HG03378 (cell line): ENCODE data around the gene PHACTR1.

Experiments
- ATAC-seq: cut with Tn5 transposase; IDR thresholded peaks from one replicate; pipeline ENCODE4 v1.9.1; 2021; ENCODE audit warnings: mild to moderate bottlenecking, moderate library complexity; ENCODE audit not compliant: unreplicated experiment

Gene PHACTR1

GRCh38 chr6:13178107-13178506, 461.5 kb downstream of the PHACTR1 start:
- ATAC-seq, result no peak

DNA sequence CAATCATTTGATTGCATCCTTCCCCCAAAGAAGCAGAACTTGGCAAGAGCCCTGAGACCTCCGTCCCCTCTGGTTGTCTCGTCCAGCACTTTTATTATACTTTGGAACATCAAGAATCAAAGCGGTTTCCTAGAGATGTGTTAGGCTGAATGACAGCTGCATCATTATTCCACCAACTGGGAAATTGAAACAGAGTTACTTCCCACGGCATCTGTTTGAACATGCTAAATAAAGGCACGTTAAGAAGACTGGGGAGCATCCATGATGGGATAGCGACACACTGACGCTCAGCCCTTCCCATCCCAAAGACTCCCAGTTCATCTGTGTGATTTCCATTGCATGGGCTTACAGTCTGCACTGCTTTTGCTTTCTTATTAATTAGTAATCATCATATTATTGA, 464.0 kb downstream of the PHACTR1 start:
- no peak for ATAC-seq

- no peak for ATAC-seq
Observed at GRCh38 chr6:13181393-13181792, 464.8 kb downstream of the PHACTR1 start.

- no peak for ATAC-seq
Observed at GRCh38 chr6:13183415-13184088, 467.0 kb downstream of the PHACTR1 start.

- no peak for ATAC-seq
Observed at GRCh38 chr6:13184089-13184468, 467.5 kb downstream of the PHACTR1 start.

- no peak for ATAC-seq
Observed at GRCh38 chr6:13184547-13184946, 468.0 kb downstream of the PHACTR1 start.

DNA sequence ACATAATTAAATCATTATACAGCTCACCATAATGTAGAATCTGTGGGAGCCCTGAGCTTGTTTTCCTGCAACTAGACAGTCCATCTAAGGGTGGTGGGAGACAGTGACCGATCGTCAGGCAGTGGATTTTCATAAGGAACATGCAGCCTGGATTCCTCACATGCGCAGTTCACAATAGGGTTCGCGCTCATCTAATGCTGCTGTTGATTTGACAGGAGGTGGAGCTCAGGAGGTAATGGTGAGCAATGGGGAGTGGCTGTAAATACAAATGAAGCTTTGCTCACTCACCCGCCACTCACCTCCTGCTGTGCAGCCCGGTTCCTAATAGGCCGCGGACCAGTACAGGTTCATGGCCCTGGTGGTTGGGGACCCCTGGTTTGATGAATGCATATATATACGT, 470.3 kb downstream of the PHACTR1 start:
- no peak for ATAC-seq

DNA sequence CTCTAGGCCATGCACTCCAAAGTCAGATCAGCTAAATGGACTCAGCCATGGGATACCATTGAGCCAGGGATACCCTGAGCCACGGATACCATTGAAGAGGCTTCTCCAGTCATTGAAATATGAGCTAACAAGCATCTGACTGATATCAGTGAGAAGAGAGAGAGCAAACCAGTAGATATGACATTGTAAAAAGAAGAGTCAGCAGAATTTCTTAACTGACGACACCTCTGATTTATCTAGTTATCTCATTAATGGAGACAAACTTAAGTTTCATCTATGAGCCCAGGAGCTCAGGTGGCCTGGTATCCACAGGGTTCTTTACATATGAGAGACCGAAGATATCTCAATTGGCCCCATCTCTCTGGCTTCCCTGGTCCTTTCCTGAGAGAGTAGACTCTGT, 471.1 kb downstream of the PHACTR1 start:
- ATAC-seq, result no peak

DNA sequence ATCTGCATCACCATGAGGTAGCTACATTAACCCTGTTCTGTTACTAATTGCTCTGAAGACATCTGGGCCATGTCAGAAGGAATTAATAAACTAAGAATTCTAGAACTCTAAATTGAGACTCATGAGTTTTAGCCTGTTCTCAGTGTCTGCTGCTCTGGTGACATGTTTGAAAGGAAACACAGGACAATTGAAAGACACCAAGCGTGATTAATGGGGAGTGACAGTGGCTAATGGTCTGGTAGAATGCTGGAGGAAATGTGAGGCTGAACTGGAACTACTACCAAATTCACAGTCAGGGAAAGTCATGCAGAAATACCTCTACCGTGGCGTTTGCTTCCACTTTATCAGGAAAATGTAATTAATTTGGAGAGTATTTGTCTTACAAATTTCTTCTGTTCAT, 471.7 kb downstream of the PHACTR1 start:
- ATAC-seq, result no peak

DNA sequence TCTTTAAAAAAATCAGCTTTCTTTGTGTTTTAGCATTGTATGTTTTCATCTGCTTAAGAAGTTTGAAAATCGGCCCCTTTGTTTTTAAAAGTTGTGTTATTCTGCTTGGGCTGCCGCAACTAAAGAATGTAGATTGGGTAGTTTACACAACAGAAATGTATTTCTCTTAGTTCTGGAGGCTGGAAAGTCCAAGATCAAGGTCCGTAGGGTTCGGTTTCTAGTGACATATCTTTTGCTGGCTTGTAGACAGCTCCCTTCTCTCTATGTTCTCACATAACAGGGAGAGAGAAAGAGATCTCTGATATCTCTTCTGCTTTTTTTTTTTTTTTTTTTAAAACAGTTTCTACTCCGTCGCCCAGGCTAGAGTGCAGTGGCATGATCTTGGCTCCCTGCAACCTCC, 473.1 kb downstream of the PHACTR1 start:
- ATAC-seq, result no peak

DNA sequence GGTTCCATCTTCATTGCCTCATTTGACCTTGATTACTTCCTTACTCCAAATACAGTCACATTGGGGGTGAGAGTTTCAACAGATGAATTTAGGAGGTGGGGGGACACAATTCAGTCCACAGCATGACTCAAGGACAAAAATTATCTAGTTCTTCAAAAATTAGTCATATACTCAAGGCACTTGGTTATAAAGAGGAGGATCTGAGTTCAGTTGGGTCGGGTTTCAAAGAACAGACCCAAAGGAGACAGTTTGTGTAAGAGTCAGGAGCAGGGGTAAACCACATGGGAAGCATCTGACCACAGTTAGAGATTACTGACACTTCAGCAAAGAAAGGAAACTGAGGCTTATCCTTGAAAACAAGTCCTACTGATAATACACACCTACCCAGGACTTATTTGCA, 473.8 kb downstream of the PHACTR1 start:
- ATAC-seq, result no peak

- no peak for ATAC-seq
Observed at GRCh38 chr6:13191461-13191860, 474.9 kb downstream of the PHACTR1 start.

DNA sequence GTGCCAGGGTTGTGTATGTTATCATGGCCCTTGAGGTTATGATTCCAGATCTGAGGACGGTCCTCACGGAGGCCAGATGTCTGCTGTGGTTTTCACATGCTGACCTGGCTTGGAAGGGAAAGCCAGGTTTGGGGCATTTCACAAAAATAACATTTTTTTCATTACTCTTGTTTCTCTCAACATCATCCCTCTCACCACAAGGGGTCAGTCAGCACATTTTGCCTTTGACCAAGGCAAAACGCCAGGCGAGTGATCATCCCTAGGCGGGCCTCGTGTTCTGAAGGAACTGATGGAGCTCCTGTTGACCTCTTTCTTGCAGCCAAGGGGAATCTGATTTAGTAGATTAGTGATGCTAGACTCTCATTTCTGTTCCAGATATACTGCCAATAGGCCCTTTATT, 478.3 kb downstream of the PHACTR1 start:
- no peak for ATAC-seq

GRCh38 chr6:13195803-13196202, 479.2 kb downstream of the PHACTR1 start:
- no peak for ATAC-seq

DNA sequence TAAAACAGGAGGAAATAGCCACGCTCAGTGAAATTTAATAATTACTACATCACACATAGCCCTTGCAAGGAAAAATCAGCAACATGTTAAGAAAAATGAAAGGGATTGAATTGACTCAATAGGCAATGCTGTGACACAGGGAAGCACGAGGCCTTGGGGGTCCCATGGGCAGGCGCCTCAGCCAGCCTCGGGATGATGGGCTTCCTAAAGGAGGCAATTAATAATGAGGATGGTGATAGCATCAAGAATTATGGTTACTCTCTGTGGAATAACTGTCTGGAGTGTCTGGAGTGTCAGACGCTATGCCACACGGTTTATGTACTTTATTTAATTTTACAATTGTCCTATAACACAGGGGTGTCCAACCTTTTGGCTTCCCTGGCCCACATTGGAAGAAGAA, 481.6 kb downstream of the PHACTR1 start:
- ATAC-seq, result no peak

DNA sequence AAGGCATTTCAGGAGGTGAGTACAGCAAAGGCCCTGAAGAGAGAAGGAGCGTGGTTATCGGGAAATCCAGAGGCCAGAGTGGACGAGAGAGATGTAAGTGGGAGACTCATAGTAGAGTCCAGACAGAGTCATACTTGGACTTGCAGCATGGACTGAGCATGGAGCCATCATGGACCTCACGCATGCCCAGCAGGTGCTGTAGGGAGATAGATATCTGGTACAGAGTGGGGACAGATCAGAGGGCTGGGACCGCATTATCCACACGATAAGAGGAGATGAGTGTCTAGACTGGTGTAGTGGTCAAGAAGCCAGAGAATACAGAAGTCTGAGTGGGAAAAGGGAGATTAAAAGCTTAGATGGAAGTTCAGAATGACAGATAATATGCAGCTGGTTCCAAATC, 484.8 kb downstream of the PHACTR1 start:
- no peak for ATAC-seq

GRCh38 chr6:13203145-13203544, 486.6 kb downstream of the PHACTR1 start:
- no peak for ATAC-seq

DNA sequence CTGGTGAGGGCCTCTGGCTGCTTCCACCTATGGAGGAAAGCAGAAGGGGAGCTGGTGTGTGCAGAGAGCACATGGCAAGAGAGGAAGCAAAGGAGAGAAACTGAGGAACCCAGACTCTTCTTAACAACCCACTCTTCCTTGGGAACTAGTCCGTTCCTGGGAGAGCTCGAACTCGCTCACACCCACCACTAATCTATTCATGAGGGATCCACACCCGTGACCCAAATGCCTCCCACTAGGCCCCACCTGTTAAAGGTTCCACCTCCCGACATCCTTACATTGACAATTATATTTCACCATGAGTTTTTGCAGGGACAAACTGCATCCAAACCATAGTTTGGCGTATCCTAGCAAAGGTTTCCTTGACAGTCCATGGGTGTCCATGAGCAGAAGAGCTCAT, 488.5 kb downstream of the PHACTR1 start:
- ATAC-seq, result no peak

DNA sequence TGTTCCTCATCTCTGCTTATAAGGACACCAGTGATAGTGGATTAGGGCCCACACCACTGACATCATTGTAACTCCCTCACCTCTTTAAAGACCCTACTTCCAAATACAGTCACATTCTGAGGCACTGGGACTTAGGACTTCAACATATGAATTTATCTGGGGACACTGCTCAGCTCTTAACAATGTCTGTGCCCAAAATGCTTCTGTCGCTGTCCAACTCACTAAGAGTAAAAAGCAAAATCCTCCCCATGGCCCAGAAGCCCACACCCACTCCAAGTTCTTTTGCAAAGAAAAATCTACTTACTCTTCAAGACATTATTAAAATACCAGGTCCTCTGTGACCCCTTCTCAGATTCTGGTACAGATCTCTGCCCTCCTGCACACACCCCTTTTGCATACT, 495.5 kb downstream of the PHACTR1 start:
- ATAC-seq, result no peak

GRCh38 chr6:13212538-13212937, 496.0 kb downstream of the PHACTR1 start:
- no peak for ATAC-seq

DNA sequence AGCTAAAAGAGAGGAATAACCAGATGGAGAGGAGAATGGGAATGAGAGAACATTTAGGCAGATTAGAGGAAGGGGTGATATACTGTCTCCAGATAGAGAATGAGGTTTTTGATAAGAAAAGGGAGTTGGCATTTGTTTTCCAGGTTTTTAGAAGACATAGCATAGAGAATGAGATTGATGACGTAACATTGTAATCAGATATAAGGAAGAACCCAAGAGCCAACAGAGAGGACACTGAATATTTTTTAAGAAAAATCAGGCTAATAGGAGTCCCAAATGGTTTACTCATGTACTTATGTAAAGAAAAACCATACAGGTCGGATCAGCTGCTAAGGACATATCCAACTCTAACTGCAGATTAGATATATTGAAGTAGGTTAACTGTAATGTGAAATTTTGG, 498.8 kb downstream of the PHACTR1 start:
- ATAC-seq, result no peak

DNA sequence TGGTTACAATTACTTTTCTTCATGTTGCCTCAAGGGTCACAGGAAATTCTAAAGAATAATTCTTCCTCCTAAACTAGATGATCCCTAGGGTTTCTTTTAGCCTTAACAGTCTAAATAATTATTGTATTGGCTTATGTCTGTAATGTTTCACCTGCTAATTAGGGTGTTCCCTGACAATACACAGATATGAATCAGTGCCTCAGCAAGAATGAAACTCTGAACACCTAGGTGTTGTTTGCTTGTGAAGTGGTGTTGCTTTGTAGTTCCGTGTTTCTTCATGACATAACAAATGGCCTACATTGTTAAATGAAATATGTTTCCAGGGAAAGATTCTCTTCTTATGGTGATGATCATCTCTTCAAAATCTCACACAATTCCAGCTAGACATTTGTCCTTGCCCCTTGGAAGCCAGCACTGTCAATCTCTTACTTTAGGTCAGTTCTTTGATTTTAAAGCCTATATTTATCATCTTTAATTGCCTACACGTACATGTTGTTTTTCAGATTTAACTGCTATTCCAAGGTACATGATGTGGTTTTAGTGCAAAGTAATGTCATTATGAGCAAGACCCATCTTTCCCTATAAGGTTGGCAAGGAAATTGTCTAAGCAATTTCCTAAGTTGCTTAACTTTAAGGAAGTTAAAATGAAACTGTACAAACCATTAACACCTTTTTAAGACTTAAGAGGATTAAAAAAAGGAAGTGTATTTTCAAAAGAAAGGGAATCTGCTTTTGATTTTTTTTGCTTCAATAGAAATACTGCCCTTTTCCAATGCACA, 499.9 kb downstream of the PHACTR1 start:
- no peak for ATAC-seq
